Breast epithelium (tissue), 3 donors: ENCODE results near the gene CACNA2D2.

Experiments
- POLR2A ChIP-seq: fragments of 450-650 bp; IDR thresholded peaks from one replicate; pipeline ENCODE4 v1.6.1; 2016; ENCODE audit warnings: antibody characterized with exemption, mild to moderate bottlenecking, moderate library complexity
- POLR2AphosphoS5 ChIP-seq, 3 donors: sonication (generic); formaldehyde crosslinking; IDR thresholded peaks; one replicate each; pipeline ENCODE4 v1.6.1; 2017; ENCODE audit warnings: antibody characterized with exemption in 3 of 3
- TF ChIP-seq, protein P1 (sequence below), 3 donors: fragments of 450-650 bp; IDR thresholded peaks; one replicate each; pipeline ENCODE4 v1.5.1; 2016 to 2017; ENCODE audit warnings: antibody characterized with exemption in 3 of 3, mild to moderate bottlenecking in 3 of 3, moderate library complexity in 3 of 3

DNA sequence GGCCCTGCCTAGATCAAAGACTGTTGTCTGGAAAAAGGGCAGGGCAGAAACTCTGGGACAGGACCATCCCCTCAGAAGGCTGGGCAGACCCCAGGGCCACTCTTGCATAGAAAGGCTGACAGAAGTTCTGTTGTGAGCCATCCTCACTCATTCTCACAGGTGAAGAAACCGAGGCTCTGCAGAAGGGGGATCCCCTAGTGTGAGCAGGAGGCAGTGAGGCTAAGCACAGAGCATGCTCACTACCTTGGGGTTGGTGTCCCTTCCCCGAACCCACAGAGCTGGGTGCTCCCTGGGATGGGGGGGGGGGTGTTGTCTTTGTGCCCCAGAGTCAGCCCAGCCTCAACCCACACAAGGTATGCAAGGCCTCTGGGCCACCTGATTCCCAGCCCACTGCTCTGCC, 93.2 kb downstream of the CACNA2D2 start:
- TF ChIP-seq, protein P1, sequence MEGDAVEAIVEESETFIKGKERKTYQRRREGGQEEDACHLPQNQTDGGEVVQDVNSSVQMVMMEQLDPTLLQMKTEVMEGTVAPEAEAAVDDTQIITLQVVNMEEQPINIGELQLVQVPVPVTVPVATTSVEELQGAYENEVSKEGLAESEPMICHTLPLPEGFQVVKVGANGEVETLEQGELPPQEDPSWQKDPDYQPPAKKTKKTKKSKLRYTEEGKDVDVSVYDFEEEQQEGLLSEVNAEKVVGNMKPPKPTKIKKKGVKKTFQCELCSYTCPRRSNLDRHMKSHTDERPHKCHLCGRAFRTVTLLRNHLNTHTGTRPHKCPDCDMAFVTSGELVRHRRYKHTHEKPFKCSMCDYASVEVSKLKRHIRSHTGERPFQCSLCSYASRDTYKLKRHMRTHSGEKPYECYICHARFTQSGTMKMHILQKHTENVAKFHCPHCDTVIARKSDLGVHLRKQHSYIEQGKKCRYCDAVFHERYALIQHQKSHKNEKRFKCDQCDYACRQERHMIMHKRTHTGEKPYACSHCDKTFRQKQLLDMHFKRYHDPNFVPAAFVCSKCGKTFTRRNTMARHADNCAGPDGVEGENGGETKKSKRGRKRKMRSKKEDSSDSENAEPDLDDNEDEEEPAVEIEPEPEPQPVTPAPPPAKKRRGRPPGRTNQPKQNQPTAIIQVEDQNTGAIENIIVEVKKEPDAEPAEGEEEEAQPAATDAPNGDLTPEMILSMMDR (IDR thresholded peaks at IDR 0.05), result no peak
- TF ChIP-seq POLR2AphosphoS5 (IDR thresholded peaks at IDR 0.05) (no peak), POLR2A (no peak)
